ENCODE measurements around the gene MTHFD1L.

The MTHFD1L gene

GRCh38 chr6:150991487-150991886 lies 126.0 kb downstream of the MTHFD1L start:
- DNase-seq (ENCODE audit: low spot score), result no peak

- no peak for DNase-seq (ENCODE audit: low spot score)
Observed at GRCh38 chr6:150992262-150992661, 126.8 kb downstream of the MTHFD1L start.

GRCh38 chr6:150992703-150993102 lies 127.2 kb downstream of the MTHFD1L start:
- DNase-seq (ENCODE audit: low spot score), result no peak

- no peak for DNase-seq (ENCODE audit: low spot score)
Observed at GRCh38 chr6:150993253-150993652, 127.8 kb downstream of the MTHFD1L start.

GRCh38 chr6:150994026-150994425 lies 128.5 kb downstream of the MTHFD1L start:
- DNase-seq (ENCODE audit: low spot score), result no peak

- DNase-seq (ENCODE audit: low spot score), result no peak
Observed at GRCh38 chr6:150996968-150997367, 131.5 kb downstream of the MTHFD1L start.

- DNase-seq (ENCODE audit: low spot score), result no peak
Observed at GRCh38 chr6:150999107-150999506, 133.6 kb downstream of the MTHFD1L start.

GRCh38 chr6:150999576-150999975 lies 134.1 kb downstream of the MTHFD1L start:
- DNase-seq (ENCODE audit: low spot score), result no peak

- DNase-seq (ENCODE audit: low spot score), result no peak
Observed at GRCh38 chr6:151001387-151002056, 136.0 kb downstream of the MTHFD1L start.

- no peak for DNase-seq (ENCODE audit: low spot score)
Observed at GRCh38 chr6:151002057-151002450, 136.6 kb downstream of the MTHFD1L start.

GRCh38 chr6:151002491-151002935 lies 137.0 kb downstream of the MTHFD1L start:
- no peak for DNase-seq (ENCODE audit: low spot score)

GRCh38 chr6:151004383-151005024 lies 139.0 kb downstream of the MTHFD1L start:
- no peak for DNase-seq (ENCODE audit: low spot score)

- DNase-seq (ENCODE audit: low spot score), result no peak
Observed at GRCh38 chr6:151005164-151005563, 139.7 kb downstream of the MTHFD1L start.

- no peak for DNase-seq (ENCODE audit: low spot score)
Observed at GRCh38 chr6:151005896-151006632, 140.6 kb downstream of the MTHFD1L start.

- no peak for DNase-seq (ENCODE audit: low spot score)
Observed at GRCh38 chr6:151007076-151007475, 141.6 kb downstream of the MTHFD1L start.

- no peak for DNase-seq (ENCODE audit: low spot score)
Observed at GRCh38 chr6:151007922-151008321, 142.4 kb downstream of the MTHFD1L start.

GRCh38 chr6:151008425-151008824 lies 142.9 kb downstream of the MTHFD1L start:
- no peak for DNase-seq (ENCODE audit: low spot score)

GRCh38 chr6:151009576-151009975 lies 144.1 kb downstream of the MTHFD1L start:
- DNase-seq (ENCODE audit: low spot score), result no peak

GRCh38 chr6:151010071-151010470 lies 144.6 kb downstream of the MTHFD1L start:
- no peak for DNase-seq (ENCODE audit: low spot score)

- DNase-seq (ENCODE audit: low spot score), result no peak
Observed at GRCh38 chr6:151012321-151013294, 147.1 kb downstream of the MTHFD1L start.

GRCh38 chr6:151014404-151015100 lies 149.1 kb downstream of the MTHFD1L start:
- DNase-seq (ENCODE audit: low spot score), result peak; percentile 47
